ENCODE results near the gene HHIP.

- TF ChIP-seq CTCF (IDR thresholded peaks at IDR 0.05) = no peak
- TF ChIP-seq POLR2A (IDR thresholded peaks at IDR 0.05) = no peak
Measured at GRCh38 chr4:144614850-144615585, 30.9 kb upstream of the HHIP start.
